ENCODE data around the gene IBSP.

Gene IBSP

DNA sequence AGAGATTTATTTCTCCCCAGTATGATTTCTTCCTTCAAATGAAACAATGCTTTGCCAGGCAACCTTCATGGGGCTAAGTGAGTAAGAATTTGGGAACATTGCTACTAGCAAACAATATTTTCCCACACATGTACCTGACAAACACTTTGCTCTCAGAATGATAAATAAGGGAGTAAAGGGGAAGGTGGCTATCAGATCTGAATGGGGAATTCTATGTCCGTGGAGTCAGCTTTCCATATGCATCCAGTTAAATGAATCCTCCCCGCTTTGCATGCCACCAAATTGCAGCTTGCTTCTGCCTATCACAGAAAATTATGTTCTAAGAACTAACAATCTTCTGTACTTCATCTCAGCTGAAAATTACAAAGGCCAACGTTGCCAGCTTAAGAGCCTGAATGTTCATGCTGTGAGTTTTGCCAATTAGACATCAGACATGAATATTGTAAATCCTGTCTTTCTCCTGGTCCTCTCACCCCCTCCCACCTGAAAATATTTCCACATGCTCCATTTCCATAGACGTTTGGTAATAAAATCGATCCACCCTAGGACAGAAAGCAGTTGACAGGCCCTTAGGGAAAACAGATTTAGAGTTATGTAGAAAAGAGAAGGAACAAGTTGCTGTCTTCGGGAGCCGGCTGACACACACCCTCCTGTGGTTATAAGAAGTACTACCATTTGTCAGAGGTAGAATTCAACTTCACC lies 39.7 kb downstream of the IBSP start:
- peak in 2 of 6 experiments; percentile 7 to 13 for DNase-seq

DNA sequence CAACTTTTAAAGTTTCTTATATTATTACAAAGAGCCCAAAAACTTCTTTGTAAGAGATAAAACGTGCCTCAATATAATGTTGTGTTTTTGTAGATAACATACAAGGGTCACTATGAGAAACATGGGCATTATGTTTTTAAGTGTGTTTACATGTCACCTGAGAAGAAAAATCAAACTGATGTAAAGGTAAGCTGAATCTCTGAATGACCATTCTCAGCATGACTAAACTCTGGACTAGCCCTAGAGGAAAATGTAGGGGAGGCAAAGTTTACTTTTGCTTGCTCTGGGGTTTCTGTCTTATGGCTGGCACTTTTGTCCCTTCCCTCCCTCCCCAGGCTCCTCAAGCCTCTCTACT lies 40.2 kb downstream of the IBSP start:
- no peak for DNase-seq

DNA sequence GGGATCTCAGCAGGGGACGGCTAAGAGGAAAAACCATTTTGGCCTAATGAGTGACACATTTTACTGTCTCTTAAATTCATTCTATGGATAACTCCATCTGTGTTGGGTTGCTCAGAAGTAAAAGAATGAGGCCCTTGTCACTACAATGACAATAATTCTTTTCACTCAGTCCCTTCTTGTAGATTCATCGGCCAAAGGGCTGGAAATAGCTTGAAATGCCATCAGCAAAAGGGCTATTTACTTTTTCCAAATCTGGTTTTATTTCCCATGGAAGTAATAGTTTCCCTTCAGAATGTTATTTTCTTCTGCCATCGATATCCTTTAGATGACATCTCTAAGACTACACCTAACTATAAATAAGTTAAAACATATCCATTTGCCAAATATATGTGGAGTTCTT lies 40.8 kb downstream of the IBSP start:
- no peak for DNase-seq

DNA sequence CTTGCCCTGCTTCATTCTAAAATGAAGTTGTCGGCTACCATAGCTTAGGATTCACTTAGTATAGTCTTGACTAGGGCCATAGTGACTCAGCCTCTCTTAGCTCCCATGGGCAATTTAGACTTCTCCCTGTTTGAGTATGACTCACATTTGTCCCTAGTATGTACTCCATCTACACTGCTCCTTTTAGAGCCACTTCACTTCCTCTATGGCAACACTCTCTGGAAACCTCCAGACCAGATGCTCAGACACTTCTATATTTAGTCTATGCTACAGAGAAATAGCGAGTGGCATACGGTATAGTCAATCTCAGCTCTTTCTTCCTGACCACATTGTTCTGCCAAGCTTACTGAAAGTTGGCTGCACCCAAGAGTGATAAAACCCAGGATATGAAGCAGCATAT lies 44.6 kb downstream of the IBSP start:
- no peak for DNase-seq

DNA sequence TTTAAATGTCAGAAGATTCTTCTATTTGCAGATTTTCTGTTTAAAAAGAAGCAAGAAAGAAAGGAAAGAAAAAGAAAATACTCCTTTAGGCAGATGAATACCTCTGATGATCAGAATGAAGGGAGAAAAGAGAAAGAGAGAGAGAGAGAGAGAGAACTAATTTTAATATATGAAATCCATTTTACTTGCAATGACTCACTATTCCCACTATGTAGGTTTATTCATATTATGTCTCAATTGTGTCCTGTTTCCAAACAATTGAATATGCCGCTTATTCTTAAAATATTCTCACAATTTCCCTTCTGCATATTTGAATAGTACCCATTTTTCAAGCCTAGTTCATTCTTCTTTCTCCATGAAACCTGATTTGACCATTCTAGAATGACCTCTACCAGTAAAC lies 45.1 kb downstream of the IBSP start:
- no peak for DNase-seq

DNA sequence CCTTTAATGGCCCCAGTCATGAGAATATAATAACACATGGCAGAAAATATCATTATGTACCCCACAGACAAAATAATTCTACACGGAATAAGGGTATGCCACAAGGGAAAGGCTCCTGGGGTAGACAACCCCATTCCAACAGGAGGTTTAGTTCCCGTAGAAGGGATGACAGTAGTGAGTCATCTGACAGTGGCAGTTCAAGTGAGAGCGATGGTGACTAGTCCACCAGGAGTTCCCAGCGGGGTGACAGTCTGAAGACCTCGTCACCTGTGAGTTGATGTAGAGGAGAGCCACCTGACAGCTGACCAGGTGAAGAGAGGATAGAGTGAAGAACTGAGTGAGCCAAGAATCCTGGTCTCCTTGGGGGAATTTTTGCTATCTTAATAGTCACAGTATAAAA lies 46.9 kb downstream of the IBSP start:
- DNase-seq = no peak

DNA sequence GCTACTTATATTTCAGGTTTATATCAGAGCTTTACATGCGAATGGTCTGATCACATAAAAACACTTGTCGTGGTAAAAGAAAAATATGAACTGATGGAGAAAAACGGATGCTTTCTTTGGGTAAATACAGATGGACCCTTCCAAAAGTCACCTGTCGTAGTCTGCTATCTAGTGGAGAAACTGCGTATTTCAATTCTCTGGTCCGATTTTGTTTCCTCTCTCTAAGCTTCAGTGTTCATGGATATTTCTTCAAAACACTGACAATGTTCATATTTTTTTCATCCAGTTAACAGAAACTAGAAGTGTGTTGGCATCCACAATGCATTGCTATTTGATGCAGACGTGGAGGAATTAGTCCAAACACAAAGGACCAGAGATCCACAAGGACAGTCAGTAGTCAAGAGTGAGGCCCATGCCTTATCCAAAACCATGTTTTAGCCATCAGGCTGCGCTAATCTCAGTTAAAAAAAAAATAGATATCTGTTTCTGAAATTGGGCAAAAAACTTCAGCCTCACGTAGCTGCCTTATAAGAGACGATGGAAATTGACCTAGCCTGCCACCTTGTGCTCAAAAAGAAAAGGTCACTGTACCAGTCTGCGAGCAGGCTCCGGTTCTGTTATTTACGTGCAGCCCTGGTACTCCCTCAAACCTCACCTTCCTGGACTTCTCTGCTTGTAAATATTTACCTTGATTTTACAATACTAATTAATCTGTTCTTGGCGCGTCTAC lies 49.4 kb downstream of the IBSP start:
- DNase-seq = peak in 3 of 6 experiments; percentile 9 to 42 (median 27)

DNA sequence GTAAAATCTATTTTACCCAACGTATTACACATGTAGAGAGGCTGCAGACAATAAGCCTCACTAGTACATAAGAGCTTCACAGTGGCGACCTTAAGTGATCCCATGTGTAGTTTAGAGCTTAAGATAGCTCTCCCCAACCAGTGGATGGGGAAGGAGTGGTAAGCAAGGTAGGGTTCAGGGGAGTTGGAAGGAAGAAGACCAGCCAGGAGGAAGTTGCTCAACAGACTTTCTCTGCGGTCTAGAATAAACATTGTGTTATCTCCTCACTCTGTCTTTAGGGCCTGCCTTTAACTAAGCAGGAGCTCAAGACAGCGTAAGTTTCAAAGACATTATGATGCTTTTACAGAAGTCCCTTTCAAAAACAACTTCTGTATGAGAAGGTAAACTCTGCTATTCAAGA lies 50.3 kb downstream of the IBSP start:
- DNase-seq = peak in 2 of 6 experiments; percentile 3 to 7

DNA sequence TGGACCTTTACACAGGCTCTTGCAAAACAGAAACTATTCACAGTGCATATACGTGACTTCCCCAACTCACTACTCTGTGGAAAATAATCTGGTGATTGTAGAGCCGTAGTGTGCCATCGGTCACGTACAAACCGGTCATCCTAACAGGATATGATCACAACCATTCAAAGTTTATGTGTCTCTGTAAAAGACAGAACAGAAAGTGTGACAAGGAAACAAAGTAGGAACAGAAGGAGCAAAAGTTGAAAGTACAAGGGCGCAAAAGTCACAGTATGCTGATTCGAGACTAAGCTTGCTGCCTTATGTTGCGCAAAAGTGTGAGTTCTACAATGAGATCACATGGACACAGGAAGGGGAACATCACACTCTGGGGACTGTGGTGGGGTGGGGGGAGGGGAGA lies 52.0 kb downstream of the IBSP start:
- DNase-seq = no peak

DNA sequence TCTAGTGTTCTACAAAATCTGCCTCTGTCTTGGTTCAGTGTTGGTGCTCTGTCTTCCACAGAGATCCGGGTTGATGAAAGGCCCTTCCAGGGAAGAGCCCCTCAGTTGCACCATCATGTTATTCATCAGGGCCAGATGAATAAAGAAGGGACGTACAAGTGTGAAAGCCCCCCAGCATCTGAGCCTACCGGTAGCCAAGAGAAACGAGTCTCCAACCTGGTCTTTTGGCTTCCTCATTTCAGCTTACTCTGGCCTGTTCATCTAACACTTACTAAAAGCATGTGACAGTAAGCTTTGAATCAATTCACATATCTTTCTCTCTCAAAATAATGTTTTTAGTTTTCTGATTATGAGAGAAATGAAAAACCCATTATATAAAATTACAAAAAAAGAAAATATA lies 52.6 kb downstream of the IBSP start:
- no peak for DNase-seq

DNA sequence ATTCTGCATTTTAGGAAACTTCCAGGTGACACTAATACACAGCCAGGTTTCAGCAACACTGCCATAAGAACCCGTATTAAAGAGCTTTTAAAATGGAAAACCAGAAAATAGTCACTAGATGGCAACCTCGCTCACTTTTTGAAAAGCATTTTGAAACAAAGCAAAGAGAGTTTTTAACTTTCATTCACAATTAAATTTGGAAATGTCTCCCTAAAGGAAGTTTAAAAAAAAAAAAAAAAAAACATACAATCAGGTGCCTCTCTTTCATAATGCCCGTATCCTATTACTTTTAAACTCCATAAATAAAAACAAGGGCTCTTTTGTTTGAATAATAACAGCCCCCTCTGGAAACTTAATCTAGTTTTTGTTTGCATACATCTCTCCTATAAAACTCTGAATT lies 53.8 kb downstream of the IBSP start:
- peak in 1 of 6 experiments; percentile 3 for DNase-seq

DNA sequence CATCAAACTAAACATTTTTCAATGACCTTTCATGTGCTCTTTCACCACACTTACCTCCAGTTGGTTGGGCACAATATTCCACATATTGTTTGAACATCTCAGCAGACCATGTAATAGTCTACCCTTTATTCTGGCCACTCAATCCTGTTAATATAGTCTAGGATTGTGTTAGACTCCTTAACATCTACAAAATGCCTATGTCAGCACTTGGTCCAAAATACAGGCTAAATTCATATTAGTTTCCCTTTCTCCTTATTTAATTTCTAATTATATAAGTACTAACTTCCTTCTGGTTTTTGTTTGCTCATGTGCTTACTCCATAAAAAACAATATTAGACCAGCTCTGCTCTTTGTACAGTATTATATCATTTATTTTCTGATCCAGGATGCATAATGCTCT lies 54.5 kb downstream of the IBSP start:
- DNase-seq = no peak

DNA sequence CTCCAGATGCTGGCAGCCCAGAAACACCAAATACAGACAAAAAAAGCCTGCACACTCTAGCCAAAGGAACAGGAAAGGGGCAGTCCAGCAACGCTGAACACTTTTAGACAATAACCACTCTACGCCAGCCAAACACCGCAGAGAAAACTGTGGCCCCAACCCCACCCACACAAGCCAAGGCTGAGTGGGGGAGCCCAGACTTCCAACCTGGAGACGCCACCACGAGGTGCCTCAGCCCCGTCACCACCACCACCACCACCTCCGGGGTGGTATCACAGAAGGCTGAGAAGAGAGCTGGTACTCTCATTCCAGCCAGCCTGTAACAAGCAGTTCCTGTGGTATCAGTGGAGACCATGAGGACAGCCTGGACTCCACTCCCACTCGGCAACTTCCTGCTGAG lies 56.2 kb downstream of the IBSP start:
- no peak for DNase-seq

DNA sequence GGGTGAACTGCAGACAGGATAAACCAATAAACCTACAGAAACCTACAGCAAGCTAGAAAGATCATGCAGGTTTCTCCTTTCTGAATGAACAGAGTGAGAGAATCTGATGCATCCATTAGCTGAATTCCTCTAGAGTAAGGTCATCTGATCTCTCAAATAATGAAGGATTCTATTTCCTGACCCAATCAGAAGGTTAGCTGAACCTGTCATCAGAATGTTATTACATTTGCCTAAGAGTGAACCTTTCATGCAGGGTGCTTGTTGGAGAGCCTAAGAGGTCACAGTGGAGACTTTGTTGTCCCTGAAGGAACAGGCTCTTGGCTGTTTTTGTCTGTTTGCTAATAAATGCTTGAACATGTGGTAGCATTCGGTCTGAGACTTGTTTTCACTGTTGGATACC lies 57.5 kb downstream of the IBSP start:
- DNase-seq = no peak

DNA sequence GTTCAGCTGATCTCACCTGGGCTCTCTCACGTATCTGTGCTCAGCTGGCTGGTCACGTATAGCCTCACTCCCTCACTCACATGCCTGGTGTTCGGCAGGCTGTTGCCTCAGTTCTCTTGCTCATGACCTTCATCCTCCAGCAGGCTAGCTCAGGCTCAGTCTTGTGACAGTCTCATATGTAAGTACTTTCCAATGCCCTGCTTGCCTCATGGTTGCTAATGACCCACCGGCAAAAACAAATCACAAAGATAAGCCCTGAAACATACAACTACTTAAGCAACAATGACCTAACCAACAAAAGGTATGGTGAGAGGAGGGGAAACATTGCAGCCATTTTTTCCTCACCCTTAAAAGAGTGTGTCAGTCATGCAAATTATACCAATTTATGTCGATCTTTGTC lies 58.4 kb downstream of the IBSP start:
- DNase-seq = no peak
